GM18526 (cell line): Measurements from ENCODE around the gene PKM.
A peak's percentile ranks its signal among the peaks of the same experiment; 100 is the strongest.

Source experiments
- POLR2A ChIP-seq: IDR thresholded peaks from 3 replicates; pipeline ENCODE4 v1.6.1; 2011; ENCODE audit not compliant: insufficient read length; ENCODE audit errors: extremely low read depth

PKM gene

DNA sequence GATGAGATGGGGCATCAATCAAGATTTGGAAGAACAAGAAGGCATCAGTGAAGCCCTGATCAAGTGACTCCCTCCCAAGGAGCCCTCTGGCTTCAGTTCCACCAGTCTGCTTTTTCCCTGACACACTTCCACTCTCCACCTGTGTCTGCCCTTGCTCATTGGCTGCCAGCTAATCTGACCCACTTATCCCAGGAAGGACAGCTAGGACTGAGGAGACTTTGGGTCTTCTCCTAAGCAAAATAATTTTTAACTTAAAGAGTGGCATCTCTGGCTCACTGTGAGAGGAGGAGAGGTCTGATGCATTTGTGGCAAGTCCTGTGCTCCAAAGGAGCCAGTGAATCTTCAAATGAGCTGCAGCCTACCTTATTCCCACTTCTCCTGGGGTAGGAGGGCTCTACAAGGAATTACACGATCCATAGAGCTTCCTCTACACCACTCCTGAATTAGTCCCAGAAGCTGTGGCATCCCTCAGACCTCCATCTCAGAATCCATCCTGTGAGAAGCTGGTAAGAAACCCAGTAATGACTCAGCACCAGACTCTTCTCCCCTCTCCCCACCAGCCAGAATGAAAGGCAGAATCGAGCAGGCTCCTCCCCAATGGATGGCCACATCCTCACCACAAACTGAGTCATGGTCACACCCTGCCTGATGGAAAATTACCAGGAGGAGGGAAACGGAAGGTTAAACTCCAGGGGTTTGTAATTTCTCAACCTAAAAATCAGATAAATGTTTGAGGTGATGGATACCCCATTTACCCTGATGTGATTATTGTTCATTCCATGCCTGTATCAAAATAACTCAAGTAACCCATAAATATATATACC lies 6.3 kb upstream of the PKM start:
- TF ChIP-seq POLR2A, result no peak

DNA sequence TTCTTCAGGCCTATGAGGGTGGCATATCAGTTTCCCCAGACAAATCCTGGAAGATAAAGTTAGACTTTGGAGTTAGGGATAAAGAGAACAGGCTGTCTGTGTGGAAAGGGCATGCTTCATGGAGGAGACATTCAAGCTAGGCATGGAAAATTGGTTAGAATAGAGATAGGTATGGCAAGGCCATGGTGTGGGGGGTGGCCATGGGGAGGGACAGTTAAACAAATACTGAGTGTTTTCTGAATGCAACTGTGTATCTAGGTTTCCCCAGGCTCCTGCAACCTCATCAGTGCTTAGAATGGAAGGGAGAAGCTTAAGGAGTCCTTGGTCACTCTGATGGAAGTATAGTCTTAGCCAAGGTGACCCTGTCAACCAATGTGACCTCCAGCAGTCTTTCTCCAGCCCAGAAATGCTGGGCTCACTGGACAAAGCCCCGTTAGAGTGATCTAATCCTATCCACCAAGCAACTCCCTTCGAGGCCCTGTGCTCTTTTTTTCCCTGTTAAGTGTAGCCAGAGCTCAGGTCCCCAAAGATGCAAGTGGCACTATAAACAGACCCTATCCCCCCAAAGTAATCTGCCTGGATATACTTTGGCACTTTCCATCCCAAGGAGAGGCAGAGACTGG lies 5.5 kb upstream of the PKM start:
- no peak for TF ChIP-seq POLR2A

DNA sequence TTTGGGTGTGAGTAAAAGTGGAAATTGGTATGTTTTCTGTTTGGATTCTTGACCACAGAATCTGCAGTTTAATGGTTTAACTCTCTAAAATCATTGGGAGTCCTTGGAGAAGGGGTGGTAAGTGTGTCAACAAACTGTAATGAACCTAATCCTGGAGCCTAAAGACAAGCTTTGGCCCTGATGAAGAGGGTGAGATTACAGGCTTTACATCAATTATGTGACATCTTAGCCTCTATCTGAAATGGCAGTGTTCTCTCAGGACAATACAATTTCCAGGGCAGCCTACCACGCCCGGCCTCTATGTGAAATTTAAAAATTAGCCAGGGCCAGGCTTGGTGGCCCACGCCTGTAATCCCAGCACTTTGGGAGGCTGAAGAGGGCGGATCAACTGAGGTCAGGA lies 4.3 kb upstream of the PKM start:
- TF ChIP-seq POLR2A, result no peak

DNA sequence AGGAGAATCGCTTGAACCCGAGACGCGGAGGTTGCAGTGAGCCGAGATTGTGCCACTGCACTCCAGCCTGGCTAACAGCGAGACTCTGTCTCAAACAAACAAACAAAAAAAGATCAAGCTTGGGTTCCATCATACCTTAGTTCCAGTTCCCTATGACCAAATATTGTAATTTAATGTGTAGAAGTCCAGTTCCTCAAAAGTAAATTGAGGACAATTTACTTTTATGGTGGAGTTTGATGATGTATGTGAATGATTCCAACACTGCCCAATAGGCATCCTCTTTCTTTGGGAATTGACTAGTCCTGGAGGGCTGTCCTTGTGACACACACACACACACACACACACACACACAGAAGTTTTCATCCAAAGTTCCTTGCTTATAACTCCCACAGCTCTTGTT lies 2.8 kb upstream of the PKM start:
- TF ChIP-seq POLR2A, result no peak

DNA sequence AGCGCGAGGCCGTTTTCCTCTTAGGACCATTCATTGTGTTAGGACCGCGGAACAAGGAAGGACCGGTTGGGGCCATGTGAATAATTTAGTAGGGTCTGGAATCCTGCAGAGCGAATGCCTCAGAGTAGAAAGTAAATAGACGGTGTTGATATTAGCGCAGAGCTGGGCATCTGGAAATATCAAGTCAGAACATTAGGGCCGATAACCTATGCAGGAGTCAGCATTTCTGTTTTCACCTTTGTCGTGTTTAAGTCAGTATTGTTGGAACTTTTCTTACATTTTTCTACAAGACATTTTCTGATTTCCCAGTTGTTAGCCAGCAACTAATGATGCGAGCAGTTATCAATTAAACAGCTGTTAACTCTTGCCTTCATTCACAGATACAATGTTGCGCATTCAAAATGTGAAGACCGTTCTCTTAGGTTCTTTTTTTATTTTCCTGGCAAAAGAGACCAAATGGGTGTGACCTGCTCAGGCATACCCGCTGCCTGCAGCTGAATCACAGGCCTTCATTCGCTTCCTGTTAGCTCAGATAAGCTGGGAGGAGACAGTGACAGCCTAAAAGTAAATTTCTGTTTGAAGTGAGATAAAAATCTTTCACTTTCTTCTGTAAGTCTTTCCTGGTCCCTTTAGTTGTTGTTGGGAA lies 966 bp upstream of the PKM start:
- no peak for TF ChIP-seq POLR2A

DNA sequence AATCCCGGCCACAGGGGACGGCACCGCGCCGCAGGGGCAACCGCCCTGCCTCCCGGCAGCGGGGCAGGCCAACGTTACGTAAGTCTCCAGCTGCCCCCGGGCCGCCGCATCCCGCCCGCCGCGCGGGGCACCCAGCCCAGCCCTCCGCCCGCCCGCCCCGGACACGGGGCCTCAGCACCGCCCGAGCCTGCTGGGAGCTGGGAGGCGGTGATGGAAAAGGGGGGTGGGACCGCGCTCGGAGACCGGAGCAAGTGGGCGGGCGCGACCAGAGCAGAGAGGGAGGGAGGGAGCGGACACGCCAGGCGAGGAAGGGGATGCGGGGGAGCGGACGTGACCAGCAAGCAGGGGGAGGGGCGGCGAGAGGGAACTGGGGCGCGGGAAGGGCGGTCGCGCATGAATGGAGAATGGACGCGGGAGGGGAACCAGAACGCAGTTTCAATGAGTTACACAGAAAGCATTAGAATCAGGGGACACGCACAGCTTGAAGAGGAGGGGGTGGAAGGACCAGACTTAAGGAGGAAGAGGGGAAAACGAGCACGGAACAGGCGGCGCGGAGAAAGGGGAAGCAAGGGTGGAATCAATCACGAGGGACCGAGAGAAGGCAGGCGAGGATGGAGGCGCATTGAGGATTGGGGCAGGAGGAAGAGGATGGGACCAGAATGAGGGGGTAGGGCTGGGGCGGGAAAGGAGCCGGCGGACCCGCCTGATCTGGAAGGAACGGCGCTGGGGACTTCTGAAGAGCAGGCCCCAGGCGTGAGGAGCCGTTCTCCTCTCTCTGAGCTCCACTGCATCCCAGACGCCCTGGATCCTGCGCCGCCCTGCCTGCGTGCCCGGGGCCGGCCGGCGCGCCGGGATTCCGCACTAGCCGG lies 559 bp downstream of the PKM start:
- TF ChIP-seq POLR2A, result peak; percentile 17

DNA sequence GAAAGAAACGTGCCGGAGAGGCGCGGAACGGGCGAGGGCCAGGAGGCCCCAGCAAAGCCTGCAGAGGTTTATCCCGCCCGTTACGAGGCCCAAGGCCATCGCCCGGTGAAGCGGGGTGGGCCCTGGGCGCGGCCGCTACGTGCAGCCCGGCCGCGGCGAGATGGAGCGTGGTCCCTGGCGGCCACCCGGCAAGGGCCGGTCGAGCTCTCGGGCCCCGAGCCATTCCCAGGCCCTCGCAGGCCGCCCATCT lies 1.1 kb downstream of the PKM start:
- no peak for TF ChIP-seq POLR2A

DNA sequence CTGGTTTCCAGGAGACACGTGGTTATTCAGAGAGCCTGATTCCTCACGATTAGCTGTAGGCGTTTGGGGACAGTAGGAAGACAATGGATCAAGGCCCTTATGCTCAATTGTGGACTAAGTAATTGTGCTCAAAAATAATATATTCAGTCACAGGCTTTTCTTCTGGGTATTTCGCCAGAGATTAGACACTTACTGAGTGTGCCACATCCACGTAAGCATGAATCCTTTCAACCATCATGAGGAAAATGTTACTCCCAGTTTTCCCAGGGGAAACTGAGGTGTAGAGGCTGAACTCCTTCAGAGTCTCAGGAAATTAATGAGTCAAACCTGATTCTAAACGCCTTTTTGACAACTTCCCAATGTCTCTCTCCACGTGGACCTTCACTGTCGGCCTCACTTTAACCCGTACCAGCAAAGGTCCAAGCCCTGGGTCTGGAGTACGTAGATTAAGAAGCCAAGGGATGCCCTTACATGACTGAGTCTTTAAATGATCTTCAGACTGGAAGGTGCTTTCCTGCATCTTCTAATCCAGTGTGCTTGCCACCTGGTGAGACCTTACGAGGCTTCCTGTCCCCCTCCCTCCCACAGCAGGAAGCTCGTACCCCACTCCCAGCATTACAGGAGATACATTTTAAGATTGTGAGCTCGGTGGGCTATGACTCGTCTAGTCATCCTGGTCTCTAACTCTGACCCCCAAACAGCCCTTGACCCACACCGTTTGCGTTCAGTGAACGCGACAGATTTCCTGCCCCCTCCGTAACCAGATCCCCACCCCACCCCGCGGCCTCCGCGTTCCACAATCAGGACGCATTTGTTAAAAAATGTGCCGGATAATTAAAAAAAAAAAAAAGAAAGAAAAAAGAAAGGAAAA lies 1.7 kb downstream of the PKM start:
- peak; percentile 51 for TF ChIP-seq POLR2A

DNA sequence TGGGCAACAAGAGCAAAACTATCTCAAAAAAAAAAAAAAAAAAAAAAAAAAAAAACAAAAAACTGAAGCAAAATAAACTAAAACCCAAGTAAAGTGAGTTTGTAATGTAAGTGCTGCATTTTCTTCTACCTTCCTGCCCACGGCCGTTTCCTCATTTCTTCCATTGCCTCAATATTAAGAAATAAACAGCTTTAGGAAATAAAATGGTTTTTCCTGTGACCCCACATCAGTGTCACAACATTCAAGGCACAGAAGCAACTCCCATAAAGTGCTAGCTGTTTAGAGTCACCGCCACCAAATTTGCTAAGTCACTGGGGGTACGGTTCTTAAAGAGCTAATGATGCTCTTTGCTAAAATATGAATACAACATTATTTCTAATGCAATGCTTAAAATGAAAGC lies 3.3 kb downstream of the PKM start:
- no peak for TF ChIP-seq POLR2A

DNA sequence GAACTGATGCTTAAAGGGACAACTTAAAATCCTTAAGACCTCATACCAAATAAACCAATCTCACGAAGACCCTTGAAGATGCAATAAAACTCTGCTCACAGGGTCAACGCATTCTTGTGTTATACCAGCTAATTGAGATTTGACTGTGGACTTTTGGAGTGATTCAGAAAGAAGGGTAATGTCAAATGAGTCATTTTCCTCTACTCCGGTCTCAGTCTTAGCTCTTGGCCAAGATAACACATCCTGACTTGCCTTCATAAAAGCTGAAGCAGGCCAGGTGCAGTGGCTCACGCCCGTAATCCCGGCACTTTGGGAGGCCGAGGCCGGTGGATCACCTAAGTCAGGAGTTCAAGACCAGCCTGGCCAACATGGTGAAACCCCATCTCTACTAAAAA lies 3.8 kb downstream of the PKM start:
- no peak for TF ChIP-seq POLR2A

DNA sequence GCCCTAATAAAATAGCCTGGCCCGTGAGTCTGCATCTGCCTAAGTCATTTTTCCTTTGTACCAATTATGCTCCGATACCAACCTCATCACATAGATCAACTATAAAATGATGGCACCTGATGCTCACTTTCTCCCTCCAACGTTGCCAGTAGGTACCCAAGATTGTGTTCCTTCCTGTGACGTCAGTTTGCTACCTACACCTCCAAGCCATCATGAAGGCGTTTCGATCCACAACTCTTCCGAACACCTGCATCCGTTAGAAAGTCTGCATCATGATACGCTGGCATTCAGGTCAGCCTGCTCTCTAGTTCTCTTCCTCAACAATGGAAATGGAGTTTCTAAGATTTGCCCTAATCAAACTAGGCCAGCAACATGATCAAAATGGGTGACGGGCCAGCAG lies 7.7 kb downstream of the PKM start:
- no peak for TF ChIP-seq POLR2A

DNA sequence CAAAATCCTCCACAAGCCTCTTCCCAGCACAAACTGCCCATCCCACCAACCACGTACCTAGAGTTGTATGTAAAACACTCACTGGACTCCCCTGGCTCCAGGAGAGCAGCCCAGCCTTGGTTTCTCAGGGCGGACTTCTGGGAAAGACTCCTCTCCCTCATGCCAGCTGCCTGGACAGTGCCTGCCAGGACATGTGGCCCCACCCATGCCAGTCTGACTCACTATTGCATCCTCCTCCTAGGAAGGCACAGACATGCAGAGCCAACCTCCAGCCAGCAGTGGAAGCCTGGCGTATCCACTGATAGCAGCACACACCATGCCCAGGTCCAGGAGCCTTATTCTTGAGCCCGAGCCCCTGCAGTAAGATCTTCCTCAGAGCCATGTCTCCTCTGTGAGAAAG lies 8.6 kb downstream of the PKM start:
- TF ChIP-seq POLR2A, result no peak

DNA sequence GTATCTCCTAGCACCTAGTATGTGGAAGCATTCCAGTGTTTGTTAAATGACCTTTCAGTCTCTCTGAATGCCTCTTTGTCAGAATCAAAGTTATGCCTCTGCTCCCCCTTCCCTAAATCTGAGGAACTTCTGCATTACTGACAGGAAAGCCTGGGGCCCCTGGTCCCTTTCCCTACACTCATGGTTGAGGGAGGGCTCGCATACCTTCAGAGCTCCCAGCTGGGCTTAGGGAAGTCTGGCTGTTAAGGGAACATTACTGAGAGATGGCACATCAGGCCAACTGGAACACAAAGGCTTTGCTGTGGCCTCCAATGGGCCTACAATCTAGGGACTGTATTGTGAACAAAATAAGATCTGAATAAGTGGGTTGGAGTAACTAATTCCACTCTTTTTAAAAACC lies 10.3 kb downstream of the PKM start:
- no peak for TF ChIP-seq POLR2A

DNA sequence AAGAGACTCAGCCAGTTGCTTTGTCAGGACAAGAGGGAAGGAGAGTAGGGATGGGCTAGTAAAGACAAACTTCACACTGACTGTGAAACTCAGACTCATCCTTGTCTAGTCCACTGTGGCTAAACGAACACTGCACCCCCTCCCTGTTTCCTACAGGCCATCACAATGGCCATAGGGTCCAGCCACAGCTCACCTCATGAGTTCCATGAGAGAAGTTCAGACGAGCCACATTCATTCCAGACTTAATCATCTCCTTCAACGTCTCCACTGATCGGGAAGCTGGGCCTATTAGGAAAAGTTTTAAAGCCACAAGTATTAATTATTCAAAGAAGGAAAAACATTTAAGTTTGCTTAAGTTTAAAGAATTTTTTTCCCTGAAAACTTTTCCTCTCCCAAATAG lies 13.8 kb downstream of the PKM start:
- TF ChIP-seq POLR2A, result no peak

DNA sequence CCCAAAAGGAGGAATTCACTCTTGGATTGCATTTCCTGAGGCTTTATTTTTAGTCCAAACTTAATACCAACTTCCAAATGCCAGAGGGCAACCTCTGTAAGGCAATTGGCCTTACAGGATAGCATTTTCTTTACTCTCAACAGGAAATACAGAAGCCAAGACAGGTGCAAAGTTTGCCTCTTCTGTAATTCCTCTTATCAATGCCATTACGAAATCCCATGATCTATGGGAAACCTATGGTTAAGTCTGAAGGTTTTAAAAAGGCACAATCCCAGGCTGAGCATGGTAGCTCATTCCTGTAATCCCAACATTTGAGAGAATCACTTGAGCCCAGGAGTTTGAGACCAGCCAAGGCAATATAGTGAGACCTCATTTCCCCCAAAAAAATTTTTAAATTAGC lies 14.9 kb downstream of the PKM start:
- no peak for TF ChIP-seq POLR2A
